ENCODE measurements around the gene SERPINA3. TPM values are rescaled to one million over a fixed set of nuclear protein-coding genes. Genes with fewer than 3 reads are reported as not detected.

Gene SERPINA3
- total and polyA plus RNA-seq, 10 of the 15 experiments (the other 5 are each of a cell fraction or from before 2014, with no cell fraction given), result 2.2 TPM; not detected in 9

- H3K79me2 ChIP-seq (ENCODE audit: control insufficient read depth, insufficient read depth, low read length), result no peaks in the 10 kb centered on the region
- no peak overlapping the region for H3K4me2 ChIP-seq (ENCODE audit: control insufficient read depth, insufficient read depth)
- no TSS peak for BruUV-seq (replicated peaks)
- FAIRE-seq (no peak), DNase-seq (ENCODE audit: low read depth, low spot score) (no peak), ATAC-seq (no peak)
- H3K9me3 ChIP-seq (replicated peaks; ENCODE audit: control insufficient read depth, insufficient read depth, low read length), result no peaks in the 10 kb centered on the region
- no peak overlapping the region for H2AFZ ChIP-seq (ENCODE audit: control insufficient read depth, low read depth, low read length)
- no peaks in the 10 kb centered on the region for H4K20me1 ChIP-seq (ENCODE audit: control insufficient read depth, insufficient read depth)
- H3K4me3 ChIP-seq, result no peak overlapping the region
- no peak overlapping the region for H3K9ac ChIP-seq (ENCODE audit: control insufficient read depth, insufficient read depth, low read length)
- 35% methylated on average over 4 of the region's 4 CpGs for WGBS (ENCODE audit: insufficient coverage, insufficient replicate concordance, low lambda C conversion rate, missing lambda C conversion rate)
- H3K4me1 ChIP-seq (ENCODE audit: control insufficient read depth, insufficient read depth, low read length), result no peaks in the 10 kb centered on the region
- ChIA-PET RAD21 (ENCODE audit: unreplicated experiment) (no interaction called here), CTCF (no interaction called here), SMC1A (ENCODE audit: uncharacterized antibody, unreplicated experiment) (interaction anchor here (0.5 kb wide), 1 partner anchor 10 kb away, joined by 3 read pairs; no protein-coding TSS in a partner anchor), POLR2A (no interaction called here)
- no peaks in the 10 kb centered on the region; a peak in 1 of 4 replicates for H3K27me3 ChIP-seq (replicated peaks in 1 of 2; ENCODE audit: control insufficient read depth in 2 of 2, insufficient read depth in 2 of 2, low read length in 1 of 2)
- intact Hi-C loops (cut with micrococcal nuclease; ENCODE audit: unreplicated experiment), result no loop called here
- no peak overlapping the region for H3K27ac ChIP-seq (ENCODE audit: control insufficient read depth, insufficient read depth)
- in situ Hi-C loops (cut with MboI), result no loop called here
- H3K36me3 ChIP-seq (ENCODE audit: control insufficient read depth in 2 of 2, insufficient read depth in 2 of 2, low read length in 1 of 2), result no peaks in the 10 kb centered on the region
- TF ChIP-seq ETV6 (conservative IDR thresholded peaks at IDR 0.05 in 1 of 2, IDR thresholded peaks at IDR 0.05 in 1 of 2; ENCODE audit: borderline replicate concordance in 1 of 2, low read depth in 1 of 2), result no peak
- TF ChIP-seq ELK1 (IDR thresholded peaks at IDR 0.05; ENCODE audit: low read depth, low read length), result no peak
- no peak for TF ChIP-seq SREBF1 (IDR thresholded peaks at IDR 0.05; ENCODE audit: low read length)
- no peak for TF ChIP-seq E2F4 (IDR thresholded peaks at IDR 0.05; ENCODE audit: low read depth, low read length)
- TF ChIP-seq SPI1 (IDR thresholded peaks at IDR 0.05; ENCODE audit: borderline replicate concordance, insufficient read depth, low read depth, low read length), result no peak
- no peak for TF ChIP-seq PAX5 (IDR thresholded peaks at IDR 0.05; ENCODE audit: borderline replicate concordance, low read depth, low read length)
- no peak for TF ChIP-seq STAT1 (conservative IDR thresholded peaks at IDR 0.05)
- no peak for TF ChIP-seq CUX1 (IDR thresholded peaks at IDR 0.05; ENCODE audit: insufficient replicate concordance, low read depth, low read length)
- TF ChIP-seq USF1 (IDR thresholded peaks at IDR 0.05; ENCODE audit: borderline replicate concordance, extremely low read length, insufficient read depth, low read depth, low read length), result no peak
- TF ChIP-seq ZBTB33 (IDR thresholded peaks at IDR 0.05), result no peak
- no peak for TF ChIP-seq BCL3 (IDR thresholded peaks at IDR 0.05; ENCODE audit: borderline replicate concordance, insufficient read depth, low read depth, low read length, poor library complexity, severe bottlenecking)
These were observed 52.9 kb downstream of the SERPINA3 start for GRCh38 chr14:94665121-94665520.

All from GM12878 (cell line).